ENCODE results near the gene CCSER1.
"Not testable (repeated sequence)": the region's sequence is repeated elsewhere in the genome, so short reads cannot be mapped to it uniquely, and the experiment has no call there.

Gene CCSER1

DNA sequence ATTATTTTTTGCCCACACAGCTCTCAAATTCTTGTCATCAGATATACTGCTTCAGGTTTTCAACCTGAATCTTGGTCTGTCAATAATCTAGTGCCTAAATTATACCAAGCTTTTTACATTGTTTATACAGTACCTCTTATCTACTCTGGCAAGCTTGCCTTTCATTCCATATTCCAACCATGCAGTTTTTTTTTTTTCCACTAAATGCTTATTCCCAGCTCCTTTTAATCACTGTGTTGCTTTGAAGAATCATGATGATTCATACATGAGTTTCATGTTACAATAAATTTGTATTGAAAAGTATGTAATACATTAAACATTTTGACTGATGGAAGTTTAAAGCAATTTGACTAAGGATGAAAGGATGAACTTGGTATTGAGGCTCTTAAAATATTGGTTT is 949.0 kb downstream of the CCSER1 start:
- TF ChIP-seq, protein P1, sequence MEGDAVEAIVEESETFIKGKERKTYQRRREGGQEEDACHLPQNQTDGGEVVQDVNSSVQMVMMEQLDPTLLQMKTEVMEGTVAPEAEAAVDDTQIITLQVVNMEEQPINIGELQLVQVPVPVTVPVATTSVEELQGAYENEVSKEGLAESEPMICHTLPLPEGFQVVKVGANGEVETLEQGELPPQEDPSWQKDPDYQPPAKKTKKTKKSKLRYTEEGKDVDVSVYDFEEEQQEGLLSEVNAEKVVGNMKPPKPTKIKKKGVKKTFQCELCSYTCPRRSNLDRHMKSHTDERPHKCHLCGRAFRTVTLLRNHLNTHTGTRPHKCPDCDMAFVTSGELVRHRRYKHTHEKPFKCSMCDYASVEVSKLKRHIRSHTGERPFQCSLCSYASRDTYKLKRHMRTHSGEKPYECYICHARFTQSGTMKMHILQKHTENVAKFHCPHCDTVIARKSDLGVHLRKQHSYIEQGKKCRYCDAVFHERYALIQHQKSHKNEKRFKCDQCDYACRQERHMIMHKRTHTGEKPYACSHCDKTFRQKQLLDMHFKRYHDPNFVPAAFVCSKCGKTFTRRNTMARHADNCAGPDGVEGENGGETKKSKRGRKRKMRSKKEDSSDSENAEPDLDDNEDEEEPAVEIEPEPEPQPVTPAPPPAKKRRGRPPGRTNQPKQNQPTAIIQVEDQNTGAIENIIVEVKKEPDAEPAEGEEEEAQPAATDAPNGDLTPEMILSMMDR (IDR thresholded peaks at IDR 0.05; ENCODE audit: borderline replicate concordance, insufficient read depth, low read depth, low read length) = no peak

DNA sequence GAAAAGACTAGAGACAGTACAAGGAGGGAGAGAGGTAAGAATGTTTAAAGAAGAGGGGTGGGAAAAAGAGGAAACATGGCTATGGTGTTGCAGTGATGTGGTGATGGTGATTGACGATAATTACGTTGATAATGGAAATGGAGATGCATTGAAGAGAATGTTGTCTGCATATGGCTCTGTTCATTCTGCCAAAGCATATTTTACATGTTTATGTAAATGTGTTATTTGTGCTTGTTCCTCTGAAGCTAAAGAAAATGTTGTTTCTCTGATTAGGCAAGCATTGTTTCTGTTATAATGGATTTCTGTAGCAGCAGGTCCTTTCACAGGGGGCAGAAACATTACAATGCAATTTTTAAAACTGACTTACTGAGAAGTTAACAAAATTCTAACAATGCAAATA is 958.8 kb downstream of the CCSER1 start:
- no peak overlapping the region for H3K4me3 ChIP-seq (ENCODE audit: low read depth, low read length)
- TF ChIP-seq, protein P1 (IDR thresholded peaks at IDR 0.05; ENCODE audit: borderline replicate concordance, insufficient read depth, low read depth, low read length) = no peak

More for the DNA sequence above, 949.0 kb downstream of the CCSER1 start:
- no peak overlapping the region for H3K4me3 ChIP-seq (ENCODE audit: low read depth, low read length)

DNA sequence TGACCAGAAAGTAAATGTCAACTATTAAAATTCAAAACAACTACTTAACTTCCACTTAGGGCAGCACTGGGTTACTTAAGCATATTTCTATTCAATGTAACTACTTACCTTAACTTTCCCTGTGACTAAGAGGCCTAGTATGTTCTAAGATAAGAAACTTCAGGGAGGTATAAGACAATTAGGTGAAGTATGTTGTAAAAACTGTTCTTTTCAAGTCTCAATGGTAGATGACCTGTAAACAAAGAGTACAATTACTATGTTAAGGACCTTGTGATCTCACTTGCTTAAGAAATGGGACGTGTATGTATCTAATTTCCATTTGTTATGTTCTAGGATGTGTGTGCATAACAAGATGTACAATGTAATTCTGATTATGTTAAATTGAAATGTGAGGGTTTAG is 960.5 kb downstream of the CCSER1 start:
- TF ChIP-seq, protein P1 (IDR thresholded peaks at IDR 0.05; ENCODE audit: borderline replicate concordance, insufficient read depth, low read depth, low read length) = no peak
- H3K4me3 ChIP-seq (ENCODE audit: low read depth, low read length) = no peak overlapping the region

DNA sequence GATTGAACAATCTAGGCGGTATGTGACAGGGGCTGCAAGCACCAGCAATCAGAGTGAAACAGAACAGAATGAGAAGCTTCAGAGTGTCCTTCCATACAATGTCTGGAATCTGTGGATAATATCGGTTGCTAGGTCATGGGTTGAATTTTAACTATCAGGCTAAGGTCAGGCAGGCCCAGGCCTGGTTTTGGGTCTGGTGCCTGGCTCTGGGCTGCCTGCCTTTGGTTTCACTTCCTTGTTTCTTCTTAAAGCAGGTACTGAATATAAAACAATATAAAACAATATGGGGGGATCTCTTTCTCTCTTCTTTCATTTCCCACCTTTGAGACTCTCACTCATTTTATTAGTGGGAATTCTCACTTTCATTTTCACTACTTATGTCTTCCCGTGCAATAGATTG is 962.0 kb downstream of the CCSER1 start:
- no peak overlapping the region for H3K4me3 ChIP-seq (ENCODE audit: low read depth, low read length)
- TF ChIP-seq, protein P1 (IDR thresholded peaks at IDR 0.05; ENCODE audit: borderline replicate concordance, insufficient read depth, low read depth, low read length) = no peak

DNA sequence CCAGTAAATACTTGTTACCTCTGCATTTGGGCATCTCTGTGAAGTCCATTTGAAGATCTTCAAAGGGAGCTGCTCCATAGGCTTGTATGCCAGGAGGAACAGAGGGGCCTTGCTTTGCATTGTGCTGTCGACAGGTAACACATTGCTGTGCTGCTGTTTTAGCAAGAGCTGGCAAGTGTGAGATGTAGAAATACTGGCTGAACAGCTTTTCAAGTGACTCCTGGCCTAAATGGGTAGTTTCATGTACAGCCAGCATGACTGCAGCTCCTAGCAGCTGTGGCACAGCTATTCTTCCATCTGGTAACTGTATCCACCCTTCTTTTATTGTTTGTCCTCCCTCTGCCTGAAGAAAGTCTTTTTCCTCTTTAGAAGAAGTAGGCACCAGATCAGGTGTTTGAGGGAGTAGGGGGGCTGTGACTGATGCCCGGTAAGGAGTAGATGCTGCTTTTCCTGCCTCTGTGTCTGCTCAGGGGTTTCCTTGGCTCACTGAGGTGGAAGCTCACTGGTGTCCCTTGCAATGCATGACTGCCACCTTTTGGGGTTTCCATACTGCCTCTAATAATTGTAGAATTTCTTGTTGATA is 965.3 kb downstream of the CCSER1 start:
- H3K4me3 ChIP-seq (ENCODE audit: low read depth, low read length) = no peak overlapping the region
- TF ChIP-seq, protein P1 (IDR thresholded peaks at IDR 0.05; ENCODE audit: borderline replicate concordance, insufficient read depth, low read depth, low read length) = no peak

DNA sequence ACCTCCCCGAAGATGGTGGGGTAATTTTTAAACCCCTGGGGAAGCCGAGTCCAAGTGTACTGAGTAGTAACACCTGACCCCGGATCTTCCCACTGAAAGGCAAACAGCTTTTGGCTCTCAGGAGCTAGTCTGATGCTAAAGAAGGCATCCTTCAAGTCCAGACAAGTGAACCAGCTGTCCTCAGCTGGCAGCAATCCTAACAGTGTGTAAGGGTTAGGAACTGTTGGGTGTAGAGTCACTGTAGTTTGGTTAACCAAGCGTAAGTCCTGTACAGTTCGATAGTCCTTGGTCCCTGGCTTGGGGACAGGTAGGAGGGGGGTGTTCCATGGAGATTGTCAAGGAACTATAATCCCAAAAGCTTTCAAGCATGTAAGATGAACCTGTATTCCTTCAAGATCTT is 967.0 kb downstream of the CCSER1 start:
- H3K4me3 ChIP-seq (ENCODE audit: low read depth, low read length) = not testable (repeated sequence)

DNA sequence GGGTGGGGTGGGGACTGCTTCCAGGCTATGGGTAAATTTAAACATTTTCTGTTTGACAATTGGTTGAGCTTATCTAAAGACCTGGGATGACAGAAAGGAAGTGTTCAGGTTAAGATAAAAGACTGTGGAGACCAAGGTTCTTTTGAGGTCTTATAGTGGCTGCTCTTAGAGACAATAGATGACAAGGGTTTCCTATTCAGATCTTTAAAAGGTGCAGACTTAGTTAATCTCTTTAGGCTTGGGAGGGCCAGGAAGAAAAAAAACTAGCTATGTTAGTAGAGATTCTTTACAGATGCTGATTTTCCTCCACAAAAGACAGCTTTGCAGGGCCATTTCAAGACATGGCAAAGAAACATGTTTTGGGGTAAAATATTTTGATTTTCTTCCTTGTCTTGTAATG is 972.5 kb downstream of the CCSER1 start:
- no peak overlapping the region for H3K4me3 ChIP-seq (ENCODE audit: low read depth, low read length)
- TF ChIP-seq, protein P1 (IDR thresholded peaks at IDR 0.05; ENCODE audit: borderline replicate concordance, insufficient read depth, low read depth, low read length) = no peak

DNA sequence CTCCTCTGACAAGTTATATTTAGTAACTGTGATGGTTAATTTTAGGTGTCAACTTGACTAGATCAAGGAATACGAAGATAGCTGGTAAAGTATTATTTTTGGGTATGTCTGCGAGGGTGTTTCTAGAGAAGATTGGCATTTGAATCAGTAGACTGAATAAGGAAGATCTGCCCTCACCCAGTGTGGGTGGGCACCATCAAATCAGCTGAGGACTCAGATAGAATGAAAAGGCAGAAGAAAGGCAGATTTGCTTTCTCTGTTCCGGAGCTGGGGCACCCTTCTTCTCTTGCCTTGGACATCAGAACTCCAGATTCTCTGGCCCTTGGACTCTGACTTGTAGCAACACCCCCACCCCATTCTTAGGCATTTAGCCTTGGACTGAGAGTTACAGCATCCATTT is 981.6 kb downstream of the CCSER1 start:
- TF ChIP-seq, protein P1 (IDR thresholded peaks at IDR 0.05; ENCODE audit: borderline replicate concordance, insufficient read depth, low read depth, low read length) = no peak
- no peak overlapping the region for H3K4me3 ChIP-seq (ENCODE audit: low read depth, low read length)

Data from GM12875 (cell line).